AG04450 (cell line): ENCODE measurements around the gene CST6. TPM values are rescaled to one million over a fixed set of nuclear protein-coding genes. Genes with fewer than 3 reads are reported as not detected.

Experiments used
- CTCF ChIA-PET: fragments of 300-600, 350-600 bp; formaldehyde crosslinking; extraction: SDS; loops from one replicate; lab custom pipeline; 2022; ENCODE audit warnings: antibody characterized with exemption, inconsistent platforms; lab: Charles Lee
- POLR2A ChIA-PET: fragments of 350-600 bp; formaldehyde crosslinking; extraction: SDS; loops from one replicate; lab custom pipeline; 2021; ENCODE audit warnings: antibody characterized with exemption, inconsistent platforms; lab: Yijun Ruan, JAX
- DNase-seq: peaks from one replicate; pipeline ENCODE4 v3.0.0-alpha.2; 2011; ENCODE audit warnings: low read depth, low spot score
- H3K27ac ChIP-seq: one replicate; pipeline ENCODE4 v1.5.1; 2012; ENCODE audit warnings: low read depth, low read length, control low read depth
- H3K27me3 ChIP-seq: one replicate; pipeline ENCODE4 v1.6.0; 2012; ENCODE audit warnings: low read length; ENCODE audit not compliant: control insufficient read depth, insufficient read depth
- H3K4me3 ChIP-seq: 2 replicates; pipeline ENCODE4 v1.5.1; 2011; ENCODE audit warnings: mild to moderate bottlenecking, low read depth, low read length, control low read depth
- H3K9me3 ChIP-seq: 2 replicates; pipeline ENCODE4 v1.5.1; 2012; ENCODE audit warnings: low read length; ENCODE audit not compliant: control insufficient read depth, insufficient read depth
- CTCF ChIP-seq: IDR thresholded peaks from 2 replicates; pipeline ENCODE4 v1.5.1; 2011; ENCODE audit warnings: low read depth, low read length, control low read depth, inconsistent platforms
- polyA plus RNA-seq: library from polyadenylated mRNA; depleted of rRNA; stranded (reverse); fragments of >200 nt; gene quantifications from 2 replicates; pipeline ENCODE4 v1.2.3, GENCODE V29; 2011

Gene CST6
- polyA plus RNA-seq, 1 experiment: 0.69 TPM

GRCh38 chr11:65979261-65979759 lies 32.5 kb upstream of the CST6 start:
- Histone ChIP-seq H3K27ac (no peak overlapping the region), H3K9me3 (no peaks in the 10 kb centered on the region; the same call in 1 of the 2 replicates), H3K27me3 (no peaks in the 10 kb centered on the region), H3K4me3 (no peak overlapping the region)
- TF ChIP-seq CTCF: no peak
- DNase-seq: no peak
- ChIA-PET CTCF (interaction anchor here (1.1 to 3.6 kb wide), 2 partner anchors 91 to 95 kb away, joined by 4 to 13 read pairs; partner anchors contain the start of gene FIBP), POLR2A (interaction anchor here (1.3 to 1.4 kb wide), 2 partner anchors 9 to 91 kb away, joined by 3 to 5 read pairs; partner anchors contain the start of gene FIBP)

- no peak for DNase-seq
- H3K27me3 ChIP-seq: no peaks in the 10 kb centered on the region
- no peaks in the 10 kb centered on the region; the same call in 1 of the 2 replicates for H3K9me3 ChIP-seq
- ChIA-PET POLR2A (interaction anchor here (0.8 kb wide), 1 partner anchor 91 kb away, joined by 3 read pairs; the partner anchor contains the start of gene CCDC85B), CTCF (interaction anchor here (1.0 kb wide), 1 partner anchor 93 kb away, joined by 3 read pairs; the partner anchor contains the start of gene FIBP)
- no peak for TF ChIP-seq CTCF
- H3K4me3 ChIP-seq: no peak overlapping the region
- H3K27ac ChIP-seq: no peak overlapping the region
Measured at GRCh38 chr11:65981101-65981740, 30.6 kb upstream of the CST6 start.

- no peak for DNase-seq
- H3K9me3 ChIP-seq: no peaks in the 10 kb centered on the region
- no peak overlapping the region for H3K4me3 ChIP-seq
- no peaks in the 10 kb centered on the region for H3K27me3 ChIP-seq
- CTCF ChIA-PET: interaction anchor here (0.6 to 2.6 kb wide), 3 partner anchors 84 to 94 kb away, joined by 3 to 13 read pairs (median 3); partner anchors contain the start of gene FIBP
- POLR2A ChIA-PET: interaction anchor here (0.8 kb wide), 1 partner anchor 92 kb away, joined by 3 read pairs; the partner anchor contains the start of gene CCDC85B
- TF ChIP-seq CTCF: no peak
- H3K27ac ChIP-seq: no peak overlapping the region
Measured at GRCh38 chr11:65981972-65982823, 29.6 kb upstream of the CST6 start.

DNA sequence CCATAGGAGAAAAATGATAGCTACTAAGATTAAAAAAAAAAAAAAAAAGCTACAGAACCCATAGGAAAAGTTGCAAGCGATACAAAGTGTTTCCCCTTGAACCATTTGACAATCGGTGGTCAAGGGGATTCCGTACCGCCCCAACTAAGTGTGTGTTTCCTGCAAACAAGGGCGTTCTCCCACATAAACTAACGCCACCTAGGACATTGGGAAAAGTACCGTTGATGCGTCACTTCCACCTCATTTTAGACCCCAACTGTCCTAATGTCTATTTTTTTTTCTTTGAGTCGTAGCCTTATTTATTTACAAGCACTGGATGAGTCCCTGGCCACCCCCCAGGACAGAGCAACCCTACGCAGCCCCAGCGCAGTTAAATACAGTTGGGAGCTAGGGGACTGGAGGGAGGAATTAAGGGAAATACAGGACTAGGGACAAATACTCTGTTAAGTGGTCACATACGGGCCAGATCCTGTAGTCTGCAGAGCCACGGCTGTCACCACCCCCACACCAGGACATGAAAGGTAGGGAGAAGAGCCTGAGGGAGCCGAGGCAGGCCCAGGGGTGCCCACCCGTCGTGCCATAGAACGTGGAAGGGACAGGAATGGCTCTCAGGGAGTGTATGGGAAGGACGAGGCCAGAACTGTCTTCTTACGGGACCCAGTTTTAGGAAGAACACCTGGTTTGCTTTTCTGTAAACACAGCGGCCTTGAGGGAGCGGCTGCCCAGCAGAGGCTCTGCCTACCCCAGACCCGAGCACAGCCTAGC lies 28.8 kb upstream of the CST6 start:
- no peaks in the 10 kb centered on the region for H3K27me3 ChIP-seq
- TF ChIP-seq CTCF: no peak
- no peaks in the 10 kb centered on the region for H3K9me3 ChIP-seq
- POLR2A ChIA-PET: no interaction called here
- H3K27ac ChIP-seq: no peak overlapping the region
- CTCF ChIA-PET: interaction anchor here (0.5 to 4.1 kb wide), 6 partner anchors 11 to 111 kb away, joined by 3 to 29 read pairs (median 3); partner anchors contain the start of gene FIBP
- no peak overlapping the region for H3K4me3 ChIP-seq
- no peak for DNase-seq
